IPS-11a (cell line): ENCODE measurements around the gene TENT5D.
"Not testable (repeated sequence)": the region's sequence is repeated elsewhere in the genome, so short reads cannot be mapped to it uniquely, and the experiment has no call there.

Source experiments
- H3K4me3 ChIP-seq: one replicate; pipeline ENCODE4 v1.5.1; 2013; ENCODE audit warnings: low read depth, low read length, control low read depth

Gene TENT5D

GRCh38 chrX:80420147-80420546, at the start of gene TENT5D:
TSS of gene TENT5D (plus strand) at chrX:80420447. CDS start at chrX:80442540, 22,093 bp downstream.
- no peak within 1 kb of the TSS for H3K4me3 ChIP-seq

DNA sequence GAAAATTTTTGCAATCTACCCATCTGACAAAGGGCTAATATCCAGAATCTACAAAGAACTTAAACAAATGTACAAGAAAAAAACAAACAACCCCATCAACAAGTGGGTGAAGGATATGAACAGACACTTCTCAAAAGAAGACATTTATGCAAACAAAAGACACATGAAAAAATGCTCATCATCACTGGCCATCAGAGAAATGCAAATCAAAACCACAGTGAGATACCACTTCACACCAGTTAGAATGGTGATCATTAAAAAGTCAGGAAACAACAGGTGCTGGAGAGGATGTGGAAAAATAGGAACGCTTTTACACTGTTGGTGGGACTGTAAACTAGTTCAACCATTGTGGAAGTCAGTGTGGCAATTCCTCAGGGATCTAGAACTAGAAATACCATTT, 34.6 kb upstream of the TENT5D start:
- not testable (repeated sequence) for H3K4me3 ChIP-seq

DNA sequence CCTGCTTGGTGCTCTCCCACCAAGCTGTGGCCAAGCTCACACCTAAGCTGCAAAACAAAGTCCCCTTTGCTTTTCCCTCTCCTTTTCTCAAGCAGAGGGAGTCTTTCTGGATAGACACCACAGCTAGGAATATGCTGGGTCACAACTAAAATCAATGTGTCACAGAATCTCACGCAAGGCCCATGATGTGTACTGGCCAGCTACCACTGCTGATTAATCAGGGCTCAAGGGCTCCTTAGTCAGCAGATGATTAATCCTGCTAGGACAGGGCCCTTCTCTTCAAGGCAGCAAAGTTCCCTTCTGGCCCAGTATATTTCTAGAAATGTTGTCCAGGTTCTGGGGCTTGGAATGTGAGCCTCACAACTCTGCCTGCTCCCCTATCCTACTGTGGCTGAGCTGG, 32.0 kb upstream of the TENT5D start:
- no peak overlapping the region for H3K4me3 ChIP-seq

GRCh38 chrX:80412042-80412441, 8.2 kb upstream of the TENT5D start:
- no peak overlapping the region for H3K4me3 ChIP-seq

GRCh38 chrX:80423000-80423399, 2.8 kb downstream of the TENT5D start:
- H3K4me3 ChIP-seq, result no peak overlapping the region

DNA sequence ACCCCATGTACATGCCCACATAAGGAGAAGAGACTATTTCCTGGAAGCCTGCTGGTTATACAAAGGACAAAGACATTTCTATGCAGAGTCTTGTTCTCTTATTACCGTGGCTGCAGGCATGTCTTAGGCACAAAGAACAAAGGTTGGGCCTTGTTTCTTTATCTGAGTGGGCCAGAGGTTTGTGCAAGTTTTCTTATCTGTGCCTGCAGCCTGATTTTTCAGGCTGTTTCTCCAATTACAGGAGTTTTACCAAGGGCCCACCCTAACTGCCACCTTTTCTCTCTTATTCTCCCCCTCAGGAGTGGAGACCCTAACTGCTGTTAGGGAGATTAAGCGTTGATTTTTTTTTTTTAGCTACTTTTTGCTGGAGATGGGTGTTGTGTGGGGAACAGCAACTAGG, 3.5 kb downstream of the TENT5D start:
- no peak overlapping the region for H3K4me3 ChIP-seq

DNA sequence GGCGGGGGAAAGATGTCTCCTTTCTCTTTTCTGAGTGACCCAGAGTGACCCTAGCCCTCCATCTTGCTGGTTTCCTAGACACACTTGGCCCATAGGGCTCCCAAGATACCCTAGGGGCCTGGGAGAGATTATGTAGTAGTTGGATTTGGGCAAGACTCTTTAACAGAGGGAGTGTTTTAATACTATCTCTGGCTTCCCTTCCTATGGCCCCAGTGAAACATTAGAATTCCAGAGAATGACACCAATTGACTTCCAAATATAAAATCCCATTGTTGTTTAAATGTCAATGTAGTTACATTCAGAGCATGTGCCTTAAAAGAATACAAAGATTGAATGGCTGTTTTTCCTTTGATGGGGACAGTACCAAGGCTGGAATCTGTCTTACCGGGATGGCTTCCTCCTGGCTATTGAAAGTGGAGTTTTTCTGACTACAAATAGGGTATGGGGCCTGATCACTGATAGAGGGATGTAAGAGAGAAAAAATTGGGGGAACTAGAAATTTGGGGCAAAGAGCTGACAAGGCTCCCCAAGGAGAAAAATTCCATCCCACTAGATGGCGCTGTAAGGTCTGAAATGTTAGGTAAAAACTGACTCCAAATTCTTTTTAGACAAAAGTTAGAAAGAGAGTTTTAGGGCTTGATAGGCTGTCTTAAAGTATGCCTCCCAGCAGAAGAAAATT, 10.7 kb downstream of the TENT5D start:
- H3K4me3 ChIP-seq, result no peak overlapping the region

DNA sequence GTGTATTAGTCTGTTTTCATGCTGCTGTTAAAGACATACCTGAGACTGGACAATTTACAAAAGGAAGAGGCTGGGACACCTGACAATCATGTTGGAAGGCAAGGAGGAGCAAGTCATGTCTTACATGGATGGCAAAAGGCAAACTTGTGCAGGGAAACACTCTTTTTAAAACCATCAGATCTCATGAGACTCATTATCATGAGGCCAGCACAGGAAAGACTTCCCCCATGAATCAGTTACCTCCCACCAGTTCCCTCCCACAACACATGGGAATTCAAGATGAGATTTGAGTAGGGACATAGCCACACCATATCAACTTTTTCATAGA, 11.2 kb downstream of the TENT5D start:
- H3K4me3 ChIP-seq, result no peak overlapping the region

GRCh38 chrX:80432441-80432840, 12.2 kb downstream of the TENT5D start:
- no peak overlapping the region for H3K4me3 ChIP-seq

DNA sequence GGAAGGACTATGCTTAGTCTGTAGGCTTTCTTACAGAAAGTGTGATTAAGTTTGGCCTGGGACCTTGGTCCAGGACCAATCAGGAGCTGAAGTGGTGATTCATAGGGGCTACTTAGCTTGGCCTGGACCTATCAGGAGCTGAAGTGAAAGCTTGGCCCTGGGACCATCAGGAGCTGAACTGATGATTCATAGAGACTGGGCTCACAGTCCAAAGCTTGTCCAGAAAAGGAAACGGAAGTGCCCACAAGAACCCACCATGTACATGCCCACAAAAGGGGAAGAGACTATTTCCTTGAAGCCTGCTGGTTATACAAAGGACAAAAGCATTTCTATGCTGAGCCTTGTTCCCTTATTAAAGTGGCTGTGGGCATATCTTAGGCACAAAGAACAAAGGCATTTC, 12.6 kb downstream of the TENT5D start:
- no peak overlapping the region for H3K4me3 ChIP-seq

- H3K4me3 ChIP-seq, result not testable (repeated sequence)
Observed at GRCh38 chrX:80468166-80468565, 47.9 kb downstream of the TENT5D start.

- H3K4me3 ChIP-seq, result no peak overlapping the region
Observed at GRCh38 chrX:80471582-80471981, 51.3 kb downstream of the TENT5D start.

- H3K4me3 ChIP-seq, result no peak overlapping the region
Observed at GRCh38 chrX:80485543-80485942, 65.3 kb downstream of the TENT5D start.

GRCh38 chrX:80486299-80486698, 66.1 kb downstream of the TENT5D start:
- H3K4me3 ChIP-seq, result no peak overlapping the region

- no peak overlapping the region for H3K4me3 ChIP-seq
Observed at GRCh38 chrX:80489166-80489565, 68.9 kb downstream of the TENT5D start.
